ENCODE results near the gene HSP90B1.

The HSP90B1 gene

GRCh38 chr12:103930034-103930786 is at the start of gene HSP90B1:
HSP90B1 (plus strand) TSS chr12:103930410; CDS start chr12:103930516, 106 bp downstream.
- peak; percentile 100 for DNase-seq

GRCh38 chr12:103881261-103881660 is 48.9 kb upstream of the HSP90B1 start:
- peak; percentile 23 for DNase-seq

- DNase-seq = no peak
Measured at GRCh38 chr12:103882861-103883596, 47.2 kb upstream of the HSP90B1 start.

GRCh38 chr12:103883908-103884307 is 46.3 kb upstream of the HSP90B1 start:
- DNase-seq = no peak

- no peak for DNase-seq
Measured at GRCh38 chr12:103884316-103884715, 45.9 kb upstream of the HSP90B1 start.

- no peak for DNase-seq
Measured at GRCh38 chr12:103886195-103886797, 43.9 kb upstream of the HSP90B1 start.

GRCh38 chr12:103887738-103888137 is 42.5 kb upstream of the HSP90B1 start:
- DNase-seq = no peak

GRCh38 chr12:103897316-103897715 is 32.9 kb upstream of the HSP90B1 start:
- DNase-seq = no peak

- peak; percentile 13 for DNase-seq
Measured at GRCh38 chr12:103901518-103902173, 28.6 kb upstream of the HSP90B1 start.

GRCh38 chr12:103903993-103904392 is 26.2 kb upstream of the HSP90B1 start:
- DNase-seq = no peak

GRCh38 chr12:103905730-103906349 is 24.4 kb upstream of the HSP90B1 start:
- no peak for DNase-seq

- DNase-seq = no peak
Measured at GRCh38 chr12:103908246-103908541, 22.0 kb upstream of the HSP90B1 start.

GRCh38 chr12:103908877-103909276 is 21.3 kb upstream of the HSP90B1 start:
- no peak for DNase-seq

- DNase-seq = no peak
Measured at GRCh38 chr12:103909811-103910210, 20.4 kb upstream of the HSP90B1 start.

GRCh38 chr12:103912069-103912468 is 18.1 kb upstream of the HSP90B1 start:
- DNase-seq = no peak

- DNase-seq = no peak
Measured at GRCh38 chr12:103913100-103913499, 17.1 kb upstream of the HSP90B1 start.

- DNase-seq = no peak
Measured at GRCh38 chr12:103915306-103915705, 14.9 kb upstream of the HSP90B1 start.

GRCh38 chr12:103917873-103918272 is 12.3 kb upstream of the HSP90B1 start:
- DNase-seq = no peak

- DNase-seq = peak; percentile 26
Measured at GRCh38 chr12:103924761-103925641, 5.2 kb upstream of the HSP90B1 start.

- DNase-seq = no peak
Measured at GRCh38 chr12:103928682-103929045, 1.5 kb upstream of the HSP90B1 start.

GRCh38 chr12:103929046-103929783 is 995 bp upstream of the HSP90B1 start:
- DNase-seq = no peak

- DNase-seq = peak; percentile 96
Measured at GRCh38 chr12:103929784-103930033, 501 bp upstream of the HSP90B1 start.
